ENCODE measurements around the gene MKRN2. TPM values are rescaled to one million over a fixed set of nuclear protein-coding genes. Genes with fewer than 3 reads are reported as not detected.

MKRN2 gene
- total and polyA plus RNA-seq, 9 of the 15 experiments (the other 6 are each of a cell fraction or from before 2014, with no cell fraction given): 29.4 to 63.2 (median 42.9) TPM

DNA sequence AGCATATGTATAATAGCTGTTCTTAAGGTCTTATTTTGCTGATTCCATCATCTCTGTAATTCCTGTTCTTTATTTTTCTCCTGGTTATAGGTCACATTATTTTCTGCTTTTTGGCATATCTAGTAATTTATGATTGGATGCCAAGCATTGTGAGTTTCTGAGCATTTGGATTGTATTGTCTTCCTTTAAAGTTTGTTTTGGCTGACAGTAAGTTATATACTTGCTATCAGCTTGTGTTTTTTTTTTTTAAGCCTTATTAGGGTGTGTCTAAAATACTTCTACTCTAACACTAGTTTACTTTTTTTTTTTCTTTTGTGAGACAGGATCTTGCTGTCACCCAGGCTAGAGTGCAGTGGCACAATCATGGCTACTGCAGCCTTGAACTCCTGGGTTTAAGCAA, 10.1 kb downstream of the MKRN2 start:
- H4K20me1 ChIP-seq (replicated peaks; ENCODE audit: control insufficient read depth, insufficient read depth, low read length): peaks cover 9% of the 10 kb centered on the region

More for the DNA sequence above, 10.1 kb downstream of the MKRN2 start:
- Histone ChIP-seq H3K27me3 (ENCODE audit: control insufficient read depth in 2 of 2, insufficient read depth in 2 of 2, low read length in 2 of 2) (no peaks in the 10 kb centered on the region), H2AFZ (ENCODE audit: low read depth, low read length) (no peak overlapping the region), H3K9ac (ENCODE audit: insufficient read depth in 1 of 2, low read depth in 2 of 2, low read length in 2 of 2) (no peak overlapping the region), H3K79me2 (ENCODE audit: control insufficient read depth, insufficient read depth, low read length) (peaks cover 65% of the 10 kb centered on the region), H3K4me3 (no peak overlapping the region), H3K4me2 (ENCODE audit: insufficient read depth, low read length) (no peak overlapping the region), H3K4me1 (replicated peaks in 1 of 2; ENCODE audit: control insufficient read depth in 2 of 2, insufficient read depth in 2 of 2, low read length in 2 of 2) (peaks cover 0 to 4% of the 10 kb centered on the region in 2 experiments; a peak in 2 of 5 replicates), H3K36me3 (ENCODE audit: control insufficient read depth, insufficient read depth, low read length) (peaks cover 46% of the 10 kb centered on the region), H3K27ac (ENCODE audit: extremely low read depth, low read depth, low read length) (no peak overlapping the region), H3K9me1 (ENCODE audit: control insufficient read depth, insufficient read depth, low read length) (no peaks in the 10 kb centered on the region), H3K9me3 (replicated peaks; ENCODE audit: control insufficient read depth, insufficient read depth, low read depth, low read length) (peaks cover 4% of the 10 kb centered on the region; the same call in 1 of the 2 replicates)
- TF ChIP-seq MAFK (IDR thresholded peaks at IDR 0.05; ENCODE audit: low read length): no peak
- TF ChIP-seq HIVEP1 (CRISPR knock-in tag; IDR thresholded peaks at IDR 0.05): no peak
- TF ChIP-seq, protein P1, sequence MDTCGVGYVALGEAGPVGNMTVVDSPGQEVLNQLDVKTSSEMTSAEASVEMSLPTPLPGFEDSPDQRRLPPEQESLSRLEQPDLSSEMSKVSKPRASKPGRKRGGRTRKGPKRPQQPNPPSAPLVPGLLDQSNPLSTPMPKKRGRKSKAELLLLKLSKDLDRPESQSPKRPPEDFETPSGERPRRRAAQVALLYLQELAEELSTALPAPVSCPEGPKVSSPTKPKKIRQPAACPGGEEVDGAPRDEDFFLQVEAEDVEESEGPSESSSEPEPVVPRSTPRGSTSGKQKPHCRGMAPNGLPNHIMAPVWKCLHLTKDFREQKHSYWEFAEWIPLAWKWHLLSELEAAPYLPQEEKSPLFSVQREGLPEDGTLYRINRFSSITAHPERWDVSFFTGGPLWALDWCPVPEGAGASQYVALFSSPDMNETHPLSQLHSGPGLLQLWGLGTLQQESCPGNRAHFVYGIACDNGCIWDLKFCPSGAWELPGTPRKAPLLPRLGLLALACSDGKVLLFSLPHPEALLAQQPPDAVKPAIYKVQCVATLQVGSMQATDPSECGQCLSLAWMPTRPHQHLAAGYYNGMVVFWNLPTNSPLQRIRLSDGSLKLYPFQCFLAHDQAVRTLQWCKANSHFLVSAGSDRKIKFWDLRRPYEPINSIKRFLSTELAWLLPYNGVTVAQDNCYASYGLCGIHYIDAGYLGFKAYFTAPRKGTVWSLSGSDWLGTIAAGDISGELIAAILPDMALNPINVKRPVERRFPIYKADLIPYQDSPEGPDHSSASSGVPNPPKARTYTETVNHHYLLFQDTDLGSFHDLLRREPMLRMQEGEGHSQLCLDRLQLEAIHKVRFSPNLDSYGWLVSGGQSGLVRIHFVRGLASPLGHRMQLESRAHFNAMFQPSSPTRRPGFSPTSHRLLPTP (IDR thresholded peaks at IDR 0.05; ENCODE audit: borderline replicate concordance, extremely low read depth, insufficient read length): no peak
- TF ChIP-seq, protein P2, sequence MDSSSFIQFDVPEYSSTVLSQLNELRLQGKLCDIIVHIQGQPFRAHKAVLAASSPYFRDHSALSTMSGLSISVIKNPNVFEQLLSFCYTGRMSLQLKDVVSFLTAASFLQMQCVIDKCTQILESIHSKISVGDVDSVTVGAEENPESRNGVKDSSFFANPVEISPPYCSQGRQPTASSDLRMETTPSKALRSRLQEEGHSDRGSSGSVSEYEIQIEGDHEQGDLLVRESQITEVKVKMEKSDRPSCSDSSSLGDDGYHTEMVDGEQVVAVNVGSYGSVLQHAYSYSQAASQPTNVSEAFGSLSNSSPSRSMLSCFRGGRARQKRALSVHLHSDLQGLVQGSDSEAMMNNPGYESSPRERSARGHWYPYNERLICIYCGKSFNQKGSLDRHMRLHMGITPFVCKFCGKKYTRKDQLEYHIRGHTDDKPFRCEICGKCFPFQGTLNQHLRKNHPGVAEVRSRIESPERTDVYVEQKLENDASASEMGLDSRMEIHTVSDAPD (CRISPR knock-in tag; IDR thresholded peaks at IDR 0.05): no peak
- no peak for TF ChIP-seq FOXP1 (CRISPR knock-in tag; IDR thresholded peaks at IDR 0.05)
- TF ChIP-seq SP1 (CRISPR knock-in tag; IDR thresholded peaks at IDR 0.05): no peak
- TF ChIP-seq, protein P3, sequence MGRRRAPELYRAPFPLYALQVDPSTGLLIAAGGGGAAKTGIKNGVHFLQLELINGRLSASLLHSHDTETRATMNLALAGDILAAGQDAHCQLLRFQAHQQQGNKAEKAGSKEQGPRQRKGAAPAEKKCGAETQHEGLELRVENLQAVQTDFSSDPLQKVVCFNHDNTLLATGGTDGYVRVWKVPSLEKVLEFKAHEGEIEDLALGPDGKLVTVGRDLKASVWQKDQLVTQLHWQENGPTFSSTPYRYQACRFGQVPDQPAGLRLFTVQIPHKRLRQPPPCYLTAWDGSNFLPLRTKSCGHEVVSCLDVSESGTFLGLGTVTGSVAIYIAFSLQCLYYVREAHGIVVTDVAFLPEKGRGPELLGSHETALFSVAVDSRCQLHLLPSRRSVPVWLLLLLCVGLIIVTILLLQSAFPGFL (CRISPR knock-in tag; IDR thresholded peaks at IDR 0.05): no peak
- TF ChIP-seq TAF1 (IDR thresholded peaks at IDR 0.05; ENCODE audit: control insufficient read depth, extremely low read depth, insufficient read depth, low read length, severe bottlenecking): no peak
- TF ChIP-seq, protein P4, sequence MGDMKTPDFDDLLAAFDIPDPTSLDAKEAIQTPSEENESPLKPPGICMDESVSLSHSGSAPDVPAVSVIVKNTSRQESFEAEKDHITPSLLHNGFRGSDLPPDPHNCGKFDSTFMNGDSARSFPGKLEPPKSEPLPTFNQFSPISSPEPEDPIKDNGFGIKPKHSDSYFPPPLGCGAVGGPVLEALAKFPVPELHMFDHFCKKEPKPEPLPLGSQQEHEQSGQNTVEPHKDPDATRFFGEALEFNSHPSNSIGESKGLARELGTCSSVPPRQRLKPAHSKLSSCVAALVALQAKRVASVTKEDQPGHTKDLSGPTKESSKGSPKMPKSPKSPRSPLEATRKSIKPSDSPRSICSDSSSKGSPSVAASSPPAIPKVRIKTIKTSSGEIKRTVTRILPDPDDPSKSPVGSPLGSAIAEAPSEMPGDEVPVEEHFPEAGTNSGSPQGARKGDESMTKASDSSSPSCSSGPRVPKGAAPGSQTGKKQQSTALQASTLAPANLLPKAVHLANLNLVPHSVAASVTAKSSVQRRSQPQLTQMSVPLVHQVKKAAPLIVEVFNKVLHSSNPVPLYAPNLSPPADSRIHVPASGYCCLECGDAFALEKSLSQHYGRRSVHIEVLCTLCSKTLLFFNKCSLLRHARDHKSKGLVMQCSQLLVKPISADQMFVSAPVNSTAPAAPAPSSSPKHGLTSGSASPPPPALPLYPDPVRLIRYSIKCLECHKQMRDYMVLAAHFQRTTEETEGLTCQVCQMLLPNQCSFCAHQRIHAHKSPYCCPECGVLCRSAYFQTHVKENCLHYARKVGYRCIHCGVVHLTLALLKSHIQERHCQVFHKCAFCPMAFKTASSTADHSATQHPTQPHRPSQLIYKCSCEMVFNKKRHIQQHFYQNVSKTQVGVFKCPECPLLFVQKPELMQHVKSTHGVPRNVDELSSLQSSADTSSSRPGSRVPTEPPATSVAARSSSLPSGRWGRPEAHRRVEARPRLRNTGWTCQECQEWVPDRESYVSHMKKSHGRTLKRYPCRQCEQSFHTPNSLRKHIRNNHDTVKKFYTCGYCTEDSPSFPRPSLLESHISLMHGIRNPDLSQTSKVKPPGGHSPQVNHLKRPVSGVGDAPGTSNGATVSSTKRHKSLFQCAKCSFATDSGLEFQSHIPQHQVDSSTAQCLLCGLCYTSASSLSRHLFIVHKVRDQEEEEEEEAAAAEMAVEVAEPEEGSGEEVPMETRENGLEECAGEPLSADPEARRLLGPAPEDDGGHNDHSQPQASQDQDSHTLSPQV (IDR thresholded peaks at IDR 0.05): no peak
- no peak for TF ChIP-seq CBX2 (IDR thresholded peaks at IDR 0.05; ENCODE audit: insufficient read depth, low read length, poor library complexity, severe bottlenecking)
- ChIA-PET CTCF (ENCODE audit: low intra/inter-chr PET ratio) (no interaction called here), POLR2A (interaction anchor here (1.4 kb wide), 1 partner anchor 8 kb away, joined by 3 read pairs; no protein-coding TSS in a partner anchor)
- in situ Hi-C loops (cut with MboI) (no loop called here), intact Hi-C loops (cut with micrococcal nuclease) (no loop called here)
- ATAC-seq (no peak), FAIRE-seq (no peak), DNase-seq (ENCODE audit: extremely low read depth in 1 of 4, low spot score in 3 of 4) (no peak)
- BruUV-seq (replicated peaks): no TSS peak
